Esophagus (tissue), 2 donors: ENCODE results near the gene TM9SF4. TPM values are rescaled to one million over a fixed set of nuclear protein-coding genes. Genes with fewer than 3 reads are reported as not detected.

Source experiments
- H3K27ac ChIP-seq, 2 donors: one replicate each; pipeline ENCODE4 v1.5.1; 2013; ENCODE audit warnings: low read depth in 2 of 2, mild to moderate bottlenecking in 2 of 2, inconsistent platforms in 1 of 2, low read length in 1 of 2, moderate library complexity in 1 of 2
- H3K27me3 ChIP-seq, 2 donors: one replicate each; pipeline ENCODE4 v1.6.1; 2013; ENCODE audit warnings: low read length in 2 of 2, control low read depth in 1 of 2, mild to moderate bottlenecking in 1 of 2; ENCODE audit not compliant: insufficient read depth in 2 of 2, control insufficient read depth in 1 of 2
- H3K36me3 ChIP-seq, 2 donors: one replicate each; pipeline ENCODE4 v1.6.1; 2013; ENCODE audit warnings: low read length in 1 of 2; ENCODE audit not compliant: control insufficient read depth in 2 of 2, insufficient read depth in 2 of 2
- H3K4me1 ChIP-seq, 2 donors: one replicate each; pipeline ENCODE4 v1.6.1; 2013; ENCODE audit warnings: low read length in 1 of 2; ENCODE audit not compliant: control insufficient read depth in 2 of 2, insufficient read depth in 2 of 2
- H3K4me3 ChIP-seq, 2 donors: one replicate each; pipeline ENCODE4 v1.5.1; 2013; ENCODE audit warnings: low read length in 2 of 2, mild to moderate bottlenecking in 2 of 2, low read depth in 1 of 2, moderate library complexity in 1 of 2
- H3K9me3 ChIP-seq, 2 donors: one replicate each; pipeline ENCODE4 v1.6.1; 2013; ENCODE audit warnings: mild to moderate bottlenecking in 2 of 2, low read depth in 1 of 2, low read length in 1 of 2, moderate library complexity in 1 of 2; ENCODE audit not compliant: control insufficient read depth in 2 of 2, insufficient read depth in 1 of 2
- WGBS, 2 donors: extraction: QIAGEN DNeasy Blood & Tissue Kit; methylation state at CpG; one replicate each; pipeline ENCODE4 v1.1.7; 2013; 5-methylcytosine and 5-hydroxymethylcytosine counted together
- polyA plus RNA-seq, 2 donors: library from polyadenylated mRNA; stranded (reverse); fragments of 200-250 nt; gene quantifications; one replicate each; pipeline ENCODE4 v1.2.3, GENCODE V29; 2013
- donor health status: healthy with polysubstance abuse.
- donor health status: Bipolar disorder and iron deficiency.

TM9SF4 gene
- polyA plus RNA-seq, 2 donors: 22.9 to 26.6 TPM

DNA sequence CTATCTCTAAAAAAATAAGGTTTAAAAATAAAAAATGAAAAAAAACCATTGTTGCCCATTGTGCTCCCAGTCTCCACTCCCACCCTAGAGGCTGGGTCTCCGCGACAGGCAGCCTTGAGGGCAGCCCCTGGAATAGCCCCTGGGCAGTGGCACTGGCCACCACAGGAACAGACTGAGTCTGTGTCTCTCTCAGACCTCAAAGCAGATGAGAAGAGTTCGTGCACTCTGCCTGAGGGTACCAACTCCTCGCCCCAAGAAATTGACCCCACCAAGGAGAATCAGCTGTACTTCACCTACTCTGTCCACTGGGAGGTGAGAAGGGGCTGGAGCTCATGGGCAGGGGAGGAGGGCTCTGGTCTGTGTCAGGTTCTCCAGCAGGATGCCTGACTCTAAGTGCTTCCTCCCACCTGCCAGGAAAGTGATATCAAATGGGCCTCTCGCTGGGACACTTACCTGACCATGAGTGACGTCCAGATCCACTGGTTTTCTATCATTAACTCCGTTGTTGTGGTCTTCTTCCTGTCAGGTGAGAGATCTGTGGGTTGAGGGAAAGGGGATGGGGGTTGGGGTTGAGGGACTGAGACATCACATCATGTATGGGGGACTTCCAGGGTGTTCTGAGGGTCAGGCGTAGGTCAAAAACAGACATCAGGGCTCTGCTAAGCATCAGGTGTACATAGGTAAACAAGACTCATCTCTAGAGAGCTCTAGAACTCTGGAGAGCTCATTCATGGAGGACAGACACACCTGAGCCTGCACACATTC, 35.6 kb downstream of the TM9SF4 start:
- Histone ChIP-seq H3K27me3 (no peaks in the 10 kb centered on the region), H3K4me1 (no peaks in the 10 kb centered on the region), H3K27ac (no peak overlapping the region), H3K9me3 (no peaks in the 10 kb centered on the region), H3K36me3 (peaks cover 51 to 59% of the 10 kb centered on the region in 2 donors), H3K4me3 (no peak overlapping the region)
- 95% methylated on average over 8 of the region's 8 CpGs for WGBS, 2 donors

- H3K36me3 ChIP-seq: peaks cover 40 to 57% of the 10 kb centered on the region in 2 donors
- H3K9me3 ChIP-seq: no peaks in the 10 kb centered on the region
- H3K27ac ChIP-seq: no peak overlapping the region
- H3K4me3 ChIP-seq: no peak overlapping the region
- H3K4me1 ChIP-seq: no peaks in the 10 kb centered on the region
- no peaks in the 10 kb centered on the region for H3K27me3 ChIP-seq
- 89 to 92% methylated on average over 8 of the region's 8 CpGs for WGBS, 2 donors
Observed at GRCh38 chr20:32149566-32150170, 40.2 kb downstream of the TM9SF4 start.

DNA sequence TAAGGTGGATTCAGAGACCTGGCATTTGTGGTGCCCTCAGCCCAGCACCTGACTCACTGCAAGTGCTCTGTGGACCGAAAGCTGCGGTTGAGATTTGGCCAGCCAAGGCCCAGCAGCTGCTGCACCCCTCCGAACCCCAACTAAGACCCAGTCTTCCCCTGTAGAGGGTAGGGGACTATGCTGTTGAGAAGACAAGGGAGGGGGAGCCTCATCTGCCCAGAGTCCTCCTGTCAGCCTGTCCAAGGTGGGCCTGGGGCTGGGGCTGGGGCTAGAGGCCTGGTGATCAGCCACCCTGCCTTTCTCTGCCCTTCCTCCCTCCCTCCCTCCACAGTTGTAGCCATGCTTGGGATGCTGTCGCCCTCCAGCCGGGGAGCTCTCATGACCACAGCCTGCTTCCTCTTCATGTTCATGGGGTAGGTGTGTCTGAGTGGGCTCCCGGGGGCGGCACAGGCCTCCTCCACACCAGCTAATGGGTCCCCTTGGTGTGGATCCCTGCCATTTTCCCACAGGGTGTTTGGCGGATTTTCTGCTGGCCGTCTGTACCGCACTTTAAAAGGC, 40.9 kb downstream of the TM9SF4 start:
- H3K36me3 ChIP-seq: peaks cover 34 to 57% of the 10 kb centered on the region in 2 donors
- H3K4me1 ChIP-seq: peaks cover 0 to 6% of the 10 kb centered on the region in 2 donors
- no peaks in the 10 kb centered on the region for H3K27me3 ChIP-seq
- H3K4me3 ChIP-seq: no peak overlapping the region
- 88 to 93% methylated on average over 10 of the region's 10 CpGs for WGBS, 2 donors
- no peak overlapping the region for H3K27ac ChIP-seq
- H3K9me3 ChIP-seq: no peaks in the 10 kb centered on the region

DNA sequence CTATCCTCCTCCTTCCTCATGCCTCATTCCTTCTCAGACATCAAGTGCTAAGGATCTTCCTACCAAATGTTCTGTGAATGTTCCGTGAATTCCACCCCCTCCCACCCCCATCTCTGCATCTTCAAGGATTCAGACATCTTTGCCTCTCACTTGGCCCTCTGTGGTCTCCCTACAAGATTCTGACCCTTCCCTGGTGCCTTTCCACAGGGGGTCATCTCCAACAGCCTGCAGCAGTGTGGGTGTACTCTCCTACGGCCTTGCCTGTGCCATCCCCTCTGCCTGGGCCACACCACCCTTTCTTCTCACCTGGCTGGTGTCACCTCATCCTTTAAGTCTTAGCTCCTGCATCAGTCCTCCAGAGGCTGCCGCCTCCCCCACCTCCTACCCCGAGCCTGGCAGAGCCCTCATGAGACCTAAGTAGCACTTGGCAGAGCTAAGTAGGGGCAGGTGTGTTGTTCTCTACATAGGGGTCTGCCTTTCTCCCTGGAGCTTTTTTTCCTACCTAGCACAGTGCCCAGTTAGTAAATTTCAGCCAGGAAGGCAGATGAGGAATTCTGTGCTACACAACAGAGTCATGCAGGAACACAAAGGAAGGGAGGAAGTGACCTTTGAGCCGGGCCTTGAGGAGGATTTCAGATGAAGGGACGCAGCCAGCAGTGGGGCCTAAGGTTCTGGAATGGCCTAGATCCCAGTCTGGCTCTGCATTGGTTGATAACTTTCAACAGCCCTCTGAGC, 43.1 kb downstream of the TM9SF4 start:
- no peak overlapping the region for H3K4me3 ChIP-seq
- peaks cover 0 to 9% of the 10 kb centered on the region in 2 donors for H3K4me1 ChIP-seq
- H3K27ac ChIP-seq: no peak overlapping the region
- H3K9me3 ChIP-seq: no peaks in the 10 kb centered on the region
- whole genome bisulfite sequencing, 2 donors: 89 to 93% methylated on average over 6 of the region's 6 CpGs
- H3K36me3 ChIP-seq: peaks cover 23 to 46% of the 10 kb centered on the region in 2 donors
- H3K27me3 ChIP-seq: no peaks in the 10 kb centered on the region

DNA sequence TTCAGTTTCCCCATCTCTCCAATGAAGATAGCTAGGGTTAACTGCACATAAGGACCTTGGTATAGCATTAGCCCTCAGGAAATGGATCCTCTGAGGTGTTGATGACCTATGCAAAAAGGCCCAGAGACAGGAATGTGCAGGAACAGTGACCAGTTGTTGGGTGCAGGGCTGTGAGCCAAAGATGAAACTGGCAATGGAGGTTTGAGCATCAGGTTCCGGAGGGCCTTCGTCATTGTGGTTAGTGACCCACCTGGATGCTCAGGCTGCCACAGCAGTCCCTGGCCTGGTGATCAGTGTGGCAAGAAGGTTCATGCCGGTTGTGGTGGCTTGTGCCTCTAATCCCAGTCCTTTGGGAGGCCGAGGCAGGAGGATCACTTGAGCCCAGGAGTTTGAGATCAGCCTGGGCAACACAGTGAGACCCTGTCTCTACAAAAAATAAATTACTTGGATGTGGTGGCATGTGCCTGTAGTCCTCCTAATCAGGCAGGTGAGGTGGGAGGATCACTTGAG, 43.7 kb downstream of the TM9SF4 start:
- Histone ChIP-seq H3K36me3 (peaks cover 29 to 51% of the 10 kb centered on the region in 2 donors), H3K4me3 (no peak overlapping the region), H3K4me1 (peaks cover 0 to 9% of the 10 kb centered on the region in 2 donors), H3K27me3 (no peaks in the 10 kb centered on the region), H3K9me3 (no peaks in the 10 kb centered on the region), H3K27ac (no peak overlapping the region)
- WGBS, 2 donors: 96 to 97% methylated on average over 4 of the region's 4 CpGs

DNA sequence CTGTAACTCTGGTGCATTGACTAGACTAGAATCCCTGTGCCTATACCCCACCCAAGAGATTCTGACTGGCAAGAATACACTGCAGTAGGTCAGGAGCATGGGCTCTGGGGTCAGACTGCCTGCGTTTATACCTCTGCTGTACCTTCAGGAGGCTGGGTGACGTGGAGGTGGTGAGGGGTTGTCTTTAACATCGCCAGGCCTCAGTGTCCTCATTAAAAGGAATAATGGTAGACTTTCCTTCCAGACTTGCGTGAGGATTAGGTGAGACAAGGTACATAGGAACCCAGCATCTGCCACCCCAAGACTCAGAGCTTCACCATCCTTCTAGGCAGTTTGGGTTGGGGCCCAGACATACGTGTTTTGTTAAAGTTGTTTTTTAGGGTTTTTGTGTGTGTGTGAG, 44.3 kb downstream of the TM9SF4 start:
- no peak overlapping the region for H3K4me3 ChIP-seq
- peaks cover 32 to 54% of the 10 kb centered on the region in 2 donors for H3K36me3 ChIP-seq
- 95 to 100% methylated on average over 5 of the region's 5 CpGs for WGBS, 2 donors
- H3K27me3 ChIP-seq: no peaks in the 10 kb centered on the region
- peaks cover 0 to 9% of the 10 kb centered on the region in 2 donors for H3K4me1 ChIP-seq
- no peaks in the 10 kb centered on the region for H3K9me3 ChIP-seq
- H3K27ac ChIP-seq: no peak overlapping the region

DNA sequence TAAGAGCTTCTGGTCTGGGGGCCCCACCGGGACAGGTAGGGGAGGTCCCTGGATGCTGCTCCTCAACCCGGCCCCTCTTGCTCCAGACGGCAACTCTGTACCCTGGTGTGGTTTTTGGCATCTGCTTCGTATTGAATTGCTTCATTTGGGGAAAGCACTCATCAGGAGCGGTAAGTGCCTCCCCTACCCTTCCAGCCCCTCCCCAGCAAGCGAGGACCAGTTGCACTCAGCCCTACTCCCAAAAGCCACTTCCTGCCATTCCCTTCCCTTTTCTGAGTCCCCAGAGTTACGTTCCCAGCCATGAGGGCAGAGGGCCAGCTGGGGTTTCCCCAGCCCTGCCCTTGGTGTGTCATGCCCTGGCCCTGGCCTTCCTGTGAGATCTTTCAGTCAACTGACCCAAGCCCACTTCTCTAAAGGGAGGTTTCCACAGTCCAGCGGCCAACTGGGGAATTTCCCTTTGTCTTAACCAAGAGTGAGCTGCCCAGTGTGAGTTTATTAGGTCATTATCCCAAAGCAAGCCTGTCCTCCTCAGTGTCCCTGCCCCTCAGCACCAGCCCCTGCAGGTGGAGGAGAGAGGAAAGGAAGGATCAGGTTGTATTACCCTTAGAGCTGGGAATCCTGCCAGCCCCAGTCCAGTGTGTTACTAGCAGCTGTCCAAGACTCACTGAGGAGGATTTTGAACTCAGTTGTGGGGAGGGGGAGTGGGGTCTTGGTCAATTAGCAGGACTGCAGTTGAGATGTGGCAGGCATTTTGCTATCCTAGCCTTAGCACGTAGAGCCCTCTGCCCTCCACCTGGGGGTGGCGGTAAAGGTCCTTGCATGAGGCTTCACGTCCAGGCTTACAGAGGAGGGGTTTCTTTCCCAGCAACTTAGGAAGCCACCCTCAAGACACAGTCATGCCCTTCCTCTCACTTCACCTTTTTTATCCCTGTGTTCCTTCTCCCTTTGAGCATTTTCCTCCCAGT, 45.8 kb downstream of the TM9SF4 start:
- peak overlapping the region; percentile 6 to 50 for H3K27ac ChIP-seq
- WGBS, 2 donors: 44 to 47% methylated on average over 11 of the region's 11 CpGs
- no peak overlapping the region for H3K4me3 ChIP-seq
- H3K9me3 ChIP-seq: no peaks in the 10 kb centered on the region
- H3K36me3 ChIP-seq: peaks cover 30 to 59% of the 10 kb centered on the region in 2 donors
- H3K4me1 ChIP-seq: peaks cover 0 to 9% of the 10 kb centered on the region in 2 donors
- no peaks in the 10 kb centered on the region for H3K27me3 ChIP-seq

GRCh38 chr20:32157611-32158010, 48.1 kb downstream of the TM9SF4 start:
- 96 to 97% methylated on average over 14 of the region's 14 CpGs for WGBS, 2 donors
- H3K36me3 ChIP-seq: peaks cover 17 to 49% of the 10 kb centered on the region in 2 donors

More at GRCh38 chr20:32157611-32158010, 48.1 kb downstream of the TM9SF4 start:
- H3K27ac ChIP-seq: no peak overlapping the region
- H3K4me3 ChIP-seq: no peak overlapping the region
- H3K4me1 ChIP-seq: peaks cover 0 to 9% of the 10 kb centered on the region in 2 donors
- H3K27me3 ChIP-seq: no peaks in the 10 kb centered on the region
- no peaks in the 10 kb centered on the region for H3K9me3 ChIP-seq
